Left cardiac atrium (tissue), 4 donors: ENCODE results near the gene CFB. TPM values are rescaled to one million over a fixed set of nuclear protein-coding genes. Genes with fewer than 3 reads are reported as not detected.
A peak's percentile ranks its signal among the peaks of the same experiment; 100 is the strongest.
"Not testable (repeated sequence)": the region's sequence is repeated elsewhere in the genome, so short reads cannot be mapped to it uniquely, and the experiment has no call there.

ENCODE experiments used
- ATAC-seq, 2 donors: fragments of 200-7000 bp; cut with Tn5 transposase; one replicate each; pipeline ENCODE4 v1.9.1; 2020; ENCODE audit warnings: mild to moderate bottlenecking in 2 of 2, moderate library complexity in 2 of 2
- DNase-seq: peaks from one replicate; pipeline ENCODE4 v3.0.0-alpha.2; 2020
- intact Hi-C, 2 donors: fragments of 100-400 bp; cut with DNase I; formaldehyde crosslinking; loops; one replicate each; pipeline versions ENCODE4 v1.14.1 to v1.15.1; 2022 to 2023
- long read RNA-seq: library from polyadenylated mRNA; unstranded; transcript quantifications from one replicate; pipeline ENCODE4 v2.0.0, GENCODE V29; 2021
- total RNA-seq, 2 donors: library from RNA; stranded (reverse); fragmentation: NEBNext Ultra II Directional; extraction: Animal tissue kit (Norgen Biotek cat#: 25700); gene quantifications; one replicate each; pipeline ENCODE4 v1.2.1, GENCODE V29; 2021
- donor health status: DM: no; HTN: yes; CAD: no.
- donor health status: DM: no; HTN: yes; CAD: no; lungs with severe emphysema.
- donor health status: DM: yes; HTN: yes; CAD: no.
- donor health status: Dilated cardiomyopathy.

CFB gene
- total RNA-seq: 100 to 1,000 TPM in 1 of 2 donors, 10 to 100 TPM in 1; 50.3 to 113 TPM
- long read RNA-seq, transcript CFB-271 (18 exons, 2,862 nt): major isoform, 115 of 133 reads
- long read RNA-seq, partial matches to known transcripts: 5 of 133 reads
- long read RNA-seq, other reads (novel, unspliced or antisense): 12 of 133 reads

- ATAC-seq (peak; percentile 84 to 89), DNase-seq (peak; percentile 84)
- intact Hi-C loops: loop anchor here in 1 of 2 donors (5.0 kb wide), 1 partner anchor 38 kb away; no protein-coding TSS in a partner anchor
These were observed at the start of gene CFB for GRCh38 chr6:31945507-31946369. CFB (plus strand) TSS chr6:31946095; CDS start chr6:31946222, 127 bp downstream.

- intact Hi-C loops: no loop called here
- ATAC-seq: no peak
- DNase-seq: no peak
These were observed 49.4 kb upstream of the CFB start for GRCh38 chr6:31896493-31896855.

GRCh38 chr6:31896856-31897611, 48.9 kb upstream of the CFB start:
- ATAC-seq (peak in 1 of 2 donors; percentile 1), DNase-seq (no peak)
- intact Hi-C loops: no loop called here

- ATAC-seq (peak; percentile 66 to 69), DNase-seq (peak; percentile 84)
- intact Hi-C loops: no loop called here
These were observed 48.1 kb upstream of the CFB start, which contains the start of gene EHMT2 for GRCh38 chr6:31897612-31898382. EHMT2 (minus strand) TSS chr6:31897698; CDS start chr6:31897677, 21 bp downstream.

GRCh38 chr6:31898383-31899011, 47.4 kb upstream of the CFB start:
- intact Hi-C loops: no loop called here
- DNase-seq: no peak
- peak in 1 of 2 donors; percentile 25 for ATAC-seq

- ATAC-seq (no peak), DNase-seq (no peak)
- intact Hi-C loops: no loop called here
These were observed 46.7 kb upstream of the CFB start for GRCh38 chr6:31899215-31899614.

- DNase-seq: no peak
- intact Hi-C loops: no loop called here
- no peak for ATAC-seq
These were observed 45.8 kb upstream of the CFB start for GRCh38 chr6:31899882-31900722.

- intact Hi-C loops: no loop called here
- no peak for DNase-seq
- ATAC-seq: no peak
These were observed 44.9 kb upstream of the CFB start for GRCh38 chr6:31900917-31901414.

- DNase-seq: peak; percentile 76
- intact Hi-C loops: no loop called here
- peak; percentile 30 to 32 for ATAC-seq
These were observed 44.4 kb upstream of the CFB start for GRCh38 chr6:31901415-31901952.

GRCh38 chr6:31901953-31902643, 43.8 kb upstream of the CFB start, which contains the start of gene ZBTB12:
ZBTB12 (minus strand) TSS chr6:31902086; CDS start chr6:31901305, 781 bp downstream.
- ATAC-seq (peak; percentile 82 to 83), DNase-seq (peak; percentile 91)
- intact Hi-C loops: no loop called here

- peak in 1 of 2 donors; percentile 7 for ATAC-seq
- intact Hi-C loops: no loop called here
- DNase-seq: no peak
These were observed 41.9 kb upstream of the CFB start for GRCh38 chr6:31903957-31904356.

GRCh38 chr6:31905041-31905440, 40.9 kb upstream of the CFB start:
- ATAC-seq (no peak), DNase-seq (no peak)
- intact Hi-C loops: loop anchor here in 1 of 2 donors (5.0 kb wide), 1 partner anchor 42 kb away; the partner anchor contains the start of gene CFB

GRCh38 chr6:31906122-31906521, 39.8 kb upstream of the CFB start:
- DNase-seq: no peak
- intact Hi-C loops: loop anchor here in 1 of 2 donors (5.0 kb wide), 1 partner anchor 41 kb away; the partner anchor contains the start of gene CFB

GRCh38 chr6:31906727-31907126, 39.2 kb upstream of the CFB start:
- not testable (repeated sequence) for ATAC-seq, DNase-seq
- intact Hi-C loops: loop anchor here in 1 of 2 donors (5.0 kb wide), 1 partner anchor 41 kb away; the partner anchor contains the start of gene CFB

More at GRCh38 chr6:31906122-31906521, 39.8 kb upstream of the CFB start:
- no peak for ATAC-seq

GRCh38 chr6:31907158-31907813, 38.6 kb upstream of the CFB start:
- intact Hi-C loops: loop anchor here in 1 of 2 donors (5.0 kb wide), 1 partner anchor 40 kb away; the partner anchor contains the start of gene CFB
- ATAC-seq: peak; percentile 61 to 62

More at GRCh38 chr6:31907158-31907813, 38.6 kb upstream of the CFB start:
- no peak for DNase-seq
